Neural progenitor cell (in vitro differentiated cells): Measurements from ENCODE around the gene NAA25.

Experiments
- EZH2phosphoT487 ChIP-seq: fragments of 200-600 bp; sonication (generic); IDR thresholded peaks from 2 replicates; pipeline ENCODE4 v1.6.1; 2017; ENCODE audit warnings: antibody characterized with exemption
- TF ChIP-seq, protein P1 (sequence below): fragments of 200-600 bp; sonication (generic); IDR thresholded peaks from 2 replicates; pipeline ENCODE4 v1.5.1; 2017; ENCODE audit warnings: antibody characterized with exemption, mild to moderate bottlenecking

DNA sequence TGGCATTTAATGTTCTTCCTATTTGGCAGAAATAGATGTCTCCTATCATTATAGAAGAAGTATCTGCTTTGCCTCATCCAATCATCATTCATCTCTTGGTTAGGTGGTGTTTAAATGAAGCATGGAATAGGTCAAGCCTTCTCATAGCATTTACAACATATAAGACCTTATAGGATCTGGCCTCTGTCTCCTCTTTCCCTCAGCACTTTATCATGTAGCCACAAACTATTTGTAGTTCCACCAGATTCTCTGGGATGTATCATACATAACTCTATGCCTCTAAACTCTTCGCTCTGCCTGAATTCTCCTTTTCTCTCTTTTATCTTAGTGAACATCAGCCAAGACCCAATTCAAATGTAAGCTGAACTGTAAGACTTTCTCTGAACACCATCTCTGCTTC is 20.7 kb downstream of the NAA25 start:
- TF ChIP-seq EZH2phosphoT487 = no peak
- TF ChIP-seq, protein P1, sequence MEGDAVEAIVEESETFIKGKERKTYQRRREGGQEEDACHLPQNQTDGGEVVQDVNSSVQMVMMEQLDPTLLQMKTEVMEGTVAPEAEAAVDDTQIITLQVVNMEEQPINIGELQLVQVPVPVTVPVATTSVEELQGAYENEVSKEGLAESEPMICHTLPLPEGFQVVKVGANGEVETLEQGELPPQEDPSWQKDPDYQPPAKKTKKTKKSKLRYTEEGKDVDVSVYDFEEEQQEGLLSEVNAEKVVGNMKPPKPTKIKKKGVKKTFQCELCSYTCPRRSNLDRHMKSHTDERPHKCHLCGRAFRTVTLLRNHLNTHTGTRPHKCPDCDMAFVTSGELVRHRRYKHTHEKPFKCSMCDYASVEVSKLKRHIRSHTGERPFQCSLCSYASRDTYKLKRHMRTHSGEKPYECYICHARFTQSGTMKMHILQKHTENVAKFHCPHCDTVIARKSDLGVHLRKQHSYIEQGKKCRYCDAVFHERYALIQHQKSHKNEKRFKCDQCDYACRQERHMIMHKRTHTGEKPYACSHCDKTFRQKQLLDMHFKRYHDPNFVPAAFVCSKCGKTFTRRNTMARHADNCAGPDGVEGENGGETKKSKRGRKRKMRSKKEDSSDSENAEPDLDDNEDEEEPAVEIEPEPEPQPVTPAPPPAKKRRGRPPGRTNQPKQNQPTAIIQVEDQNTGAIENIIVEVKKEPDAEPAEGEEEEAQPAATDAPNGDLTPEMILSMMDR = no peak
